Measurements from ENCODE around the gene MTMR3.

The MTMR3 gene

DNA sequence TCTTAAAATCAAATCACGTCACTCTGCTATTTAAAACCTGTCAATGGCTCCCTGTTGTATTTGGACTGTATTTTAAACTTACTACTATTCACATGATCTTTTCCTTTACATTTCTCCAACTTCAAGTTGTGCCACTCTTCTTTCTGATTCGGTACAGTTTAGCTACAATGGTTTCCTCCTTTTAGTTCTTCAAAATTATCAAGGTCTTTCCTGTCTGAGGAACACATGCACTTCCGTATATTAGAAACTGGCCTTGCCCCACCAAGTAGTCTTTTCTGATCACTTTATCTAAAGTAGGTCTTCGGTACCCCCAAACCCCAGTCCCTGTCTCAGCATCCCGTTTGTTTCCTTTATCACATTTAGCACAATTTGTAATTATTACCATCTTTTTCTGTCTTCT is 81.8 kb downstream of the MTMR3 start:
- H3K4me1 ChIP-seq (ENCODE audit: control insufficient read depth, low read length), result peaks cover 25% of the 10 kb centered on the region
- H3K4me3 ChIP-seq (ENCODE audit: low read length), result peak overlapping the region; percentile 18; the same call in 1 of the 2 replicates
- H3K9me2 ChIP-seq (replicated peaks; ENCODE audit: control insufficient read depth, low read length), result no peaks in the 10 kb centered on the region
- no peaks in the 10 kb centered on the region for H3K79me2 ChIP-seq (ENCODE audit: control insufficient read depth, low read length)
- no peaks in the 10 kb centered on the region for H3K36me3 ChIP-seq (ENCODE audit: control insufficient read depth, low read length)
- H3K4me2 ChIP-seq (ENCODE audit: low read length), result peak overlapping the region; percentile 34
- H3K27ac ChIP-seq (ENCODE audit: low read depth, low read length), result no peak overlapping the region
- no peaks in the 10 kb centered on the region for H3K9me3 ChIP-seq (ENCODE audit: control insufficient read depth, insufficient read depth, low read length)
- no peaks in the 10 kb centered on the region for H3K27me3 ChIP-seq (ENCODE audit: control insufficient read depth, low read length)
- no peaks in the 10 kb centered on the region for H3F3A ChIP-seq (ENCODE audit: control insufficient read depth, insufficient read depth)
- no peaks in the 10 kb centered on the region for H4K20me1 ChIP-seq (ENCODE audit: control insufficient read depth, insufficient read depth, low read depth, low read length)
- TF ChIP-seq EZH2phosphoT487 (IDR thresholded peaks at IDR 0.05; ENCODE audit: borderline replicate concordance, low read length) (no peak), CTCF (IDR thresholded peaks at IDR 0.05; ENCODE audit: low read depth, low read length, poor library complexity, severe bottlenecking) (no peak)

DNA sequence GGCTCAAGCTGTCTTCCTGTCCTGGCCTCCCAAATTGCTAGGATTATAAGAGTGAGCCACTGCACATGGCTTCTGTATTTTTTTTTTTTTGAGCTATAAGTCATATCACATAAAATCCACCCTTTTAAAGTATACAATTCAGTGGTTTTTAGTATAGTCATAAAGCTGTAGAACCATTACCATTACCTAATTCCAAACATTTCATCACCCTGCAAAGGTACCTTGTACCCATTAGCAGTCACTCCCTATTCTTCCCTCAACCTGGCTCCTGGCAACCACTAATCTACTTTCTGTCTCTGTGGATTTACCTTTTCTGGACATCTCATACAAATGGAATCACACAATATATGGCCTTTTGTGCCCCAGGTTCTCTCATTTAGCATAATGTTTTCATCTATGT is 84.5 kb downstream of the MTMR3 start:
- Histone ChIP-seq H3F3A (ENCODE audit: control insufficient read depth, insufficient read depth) (no peaks in the 10 kb centered on the region), H3K36me3 (ENCODE audit: control insufficient read depth, low read length) (no peaks in the 10 kb centered on the region), H3K4me1 (ENCODE audit: control insufficient read depth, low read length) (peaks cover 25% of the 10 kb centered on the region), H3K27ac (ENCODE audit: low read depth, low read length) (no peak overlapping the region), H3K4me2 (ENCODE audit: low read length) (no peak overlapping the region), H3K27me3 (ENCODE audit: control insufficient read depth, low read length) (no peaks in the 10 kb centered on the region), H3K9me3 (ENCODE audit: control insufficient read depth, insufficient read depth, low read length) (no peaks in the 10 kb centered on the region), H3K9me2 (replicated peaks; ENCODE audit: control insufficient read depth, low read length) (no peaks in the 10 kb centered on the region), H3K79me2 (ENCODE audit: control insufficient read depth, low read length) (no peaks in the 10 kb centered on the region), H4K20me1 (ENCODE audit: control insufficient read depth, insufficient read depth, low read depth, low read length) (no peaks in the 10 kb centered on the region), H3K4me3 (ENCODE audit: low read length) (no peak overlapping the region)
- TF ChIP-seq CTCF (IDR thresholded peaks at IDR 0.05; ENCODE audit: low read depth, low read length, poor library complexity, severe bottlenecking) (no peak), EZH2phosphoT487 (IDR thresholded peaks at IDR 0.05; ENCODE audit: borderline replicate concordance, low read length) (no peak)

DNA sequence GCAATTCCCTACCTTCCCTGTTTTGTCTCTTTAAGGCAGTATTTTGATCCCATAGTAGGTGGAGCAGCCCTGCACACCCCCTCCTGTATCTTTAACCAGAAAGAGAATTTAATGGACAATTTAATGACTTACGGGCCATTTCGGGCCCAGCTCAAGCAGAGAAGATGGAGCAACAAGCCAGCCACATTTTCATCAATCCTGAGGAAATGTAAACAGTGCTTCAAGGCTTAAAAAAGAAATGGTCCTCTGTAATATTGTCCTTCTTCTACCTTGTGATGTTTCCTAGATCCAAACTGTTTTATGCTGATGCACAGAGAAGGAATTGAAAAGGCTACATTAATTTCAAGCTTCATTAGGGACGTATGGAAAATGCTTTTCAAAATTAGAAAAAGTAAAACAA is 88.6 kb downstream of the MTMR3 start:
- Histone ChIP-seq H3K27ac (ENCODE audit: low read depth, low read length) (no peak overlapping the region), H3K9me2 (replicated peaks; ENCODE audit: control insufficient read depth, low read length) (no peaks in the 10 kb centered on the region), H3K36me3 (ENCODE audit: control insufficient read depth, low read length) (no peaks in the 10 kb centered on the region), H3K9me3 (ENCODE audit: control insufficient read depth, insufficient read depth, low read length) (no peaks in the 10 kb centered on the region), H3K4me2 (ENCODE audit: low read length) (no peak overlapping the region), H3F3A (ENCODE audit: control insufficient read depth, insufficient read depth) (no peaks in the 10 kb centered on the region), H3K4me3 (ENCODE audit: low read length) (no peak overlapping the region), H3K4me1 (ENCODE audit: control insufficient read depth, low read length) (peaks cover 12% of the 10 kb centered on the region), H3K27me3 (ENCODE audit: control insufficient read depth, low read length) (no peaks in the 10 kb centered on the region), H3K79me2 (ENCODE audit: control insufficient read depth, low read length) (no peaks in the 10 kb centered on the region), H4K20me1 (ENCODE audit: control insufficient read depth, insufficient read depth, low read depth, low read length) (no peaks in the 10 kb centered on the region)
- TF ChIP-seq EZH2phosphoT487 (IDR thresholded peaks at IDR 0.05; ENCODE audit: borderline replicate concordance, low read length), result no peak
- no peak for TF ChIP-seq CTCF (IDR thresholded peaks at IDR 0.05; ENCODE audit: low read depth, low read length, poor library complexity, severe bottlenecking)

DNA sequence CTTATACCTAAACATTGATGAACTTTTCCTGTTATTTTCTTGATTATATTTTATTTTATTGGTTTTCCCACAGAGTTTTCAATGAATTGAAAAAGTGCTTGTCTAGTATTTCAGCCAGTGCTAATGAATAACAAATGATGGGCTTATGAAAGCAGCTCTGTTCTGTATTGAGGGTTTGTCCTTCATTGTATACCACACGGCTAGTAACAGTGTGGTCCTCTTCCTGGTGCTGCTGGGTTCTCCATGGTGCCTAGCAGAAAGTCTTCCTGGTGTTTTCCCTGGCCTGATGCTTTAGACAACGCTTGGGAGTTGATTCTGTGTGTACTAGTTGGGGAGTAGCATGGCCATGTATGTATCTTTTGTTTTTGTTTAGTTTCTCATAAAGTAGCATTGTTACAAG is 89.1 kb downstream of the MTMR3 start:
- no peak overlapping the region for H3K4me3 ChIP-seq (ENCODE audit: low read length)
- H3K79me2 ChIP-seq (ENCODE audit: control insufficient read depth, low read length), result no peaks in the 10 kb centered on the region
- H4K20me1 ChIP-seq (ENCODE audit: control insufficient read depth, insufficient read depth, low read depth, low read length), result no peaks in the 10 kb centered on the region
- H3K27ac ChIP-seq (ENCODE audit: low read depth, low read length), result no peak overlapping the region
- H3K36me3 ChIP-seq (ENCODE audit: control insufficient read depth, low read length), result no peaks in the 10 kb centered on the region
- no peaks in the 10 kb centered on the region for H3K9me2 ChIP-seq (replicated peaks; ENCODE audit: control insufficient read depth, low read length)
- H3K27me3 ChIP-seq (ENCODE audit: control insufficient read depth, low read length), result no peaks in the 10 kb centered on the region
- H3F3A ChIP-seq (ENCODE audit: control insufficient read depth, insufficient read depth), result no peaks in the 10 kb centered on the region
- H3K4me2 ChIP-seq (ENCODE audit: low read length), result no peak overlapping the region
- no peaks in the 10 kb centered on the region for H3K9me3 ChIP-seq (ENCODE audit: control insufficient read depth, insufficient read depth, low read length)
- TF ChIP-seq EZH2phosphoT487 (IDR thresholded peaks at IDR 0.05; ENCODE audit: borderline replicate concordance, low read length), result no peak
- TF ChIP-seq CTCF (IDR thresholded peaks at IDR 0.05; ENCODE audit: low read depth, low read length, poor library complexity, severe bottlenecking), result no peak
- peaks cover 12% of the 10 kb centered on the region for H3K4me1 ChIP-seq (ENCODE audit: control insufficient read depth, low read length)

All from DOHH2 (cell line).